ENCODE results near the gene SORCS1. TPM values are rescaled to one million over a fixed set of nuclear protein-coding genes. Genes with fewer than 3 reads are reported as not detected.

The SORCS1 gene
- polyA plus RNA-seq, 12 donors: 2.7 to 7.0 (median 5.1) TPM; not detected in 1

DNA sequence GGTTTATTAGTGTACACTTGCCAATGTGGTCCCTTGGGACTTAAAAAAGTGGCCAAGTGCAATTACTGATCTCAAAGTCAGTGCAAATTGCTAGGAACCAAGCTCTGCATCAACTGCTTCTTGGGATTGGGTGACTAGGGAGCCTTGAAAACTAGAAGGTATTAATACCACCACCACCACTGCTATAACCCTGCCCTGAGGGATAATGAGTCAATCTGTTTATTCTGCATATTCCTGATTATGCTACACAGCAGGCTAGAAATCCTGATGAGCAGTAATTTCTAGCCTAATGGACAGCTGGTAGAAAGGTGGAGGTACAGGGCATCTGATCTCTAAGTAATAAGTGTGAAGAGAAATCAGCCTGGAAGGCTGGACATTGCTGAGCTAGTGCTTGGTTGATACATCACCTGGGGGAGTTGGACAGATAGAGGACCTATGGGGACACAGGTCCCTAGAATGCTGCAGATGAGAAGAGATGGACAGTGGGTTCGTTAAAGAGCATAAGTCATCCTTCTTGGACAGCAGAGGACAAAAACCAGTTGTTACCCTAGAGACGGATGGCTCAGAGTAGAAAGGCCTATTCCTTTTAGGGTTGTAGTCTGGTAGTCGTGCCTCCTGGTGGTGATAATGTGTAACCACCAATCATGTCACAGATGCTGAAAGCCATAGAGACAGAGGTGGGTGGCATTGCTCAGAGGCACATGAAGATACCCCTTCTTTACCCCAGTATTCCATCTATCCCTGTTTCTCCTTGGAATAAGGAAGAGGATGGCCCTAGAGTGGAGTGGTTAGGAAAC, 554.8 kb downstream of the SORCS1 start:
- no peak for DNase-seq

DNA sequence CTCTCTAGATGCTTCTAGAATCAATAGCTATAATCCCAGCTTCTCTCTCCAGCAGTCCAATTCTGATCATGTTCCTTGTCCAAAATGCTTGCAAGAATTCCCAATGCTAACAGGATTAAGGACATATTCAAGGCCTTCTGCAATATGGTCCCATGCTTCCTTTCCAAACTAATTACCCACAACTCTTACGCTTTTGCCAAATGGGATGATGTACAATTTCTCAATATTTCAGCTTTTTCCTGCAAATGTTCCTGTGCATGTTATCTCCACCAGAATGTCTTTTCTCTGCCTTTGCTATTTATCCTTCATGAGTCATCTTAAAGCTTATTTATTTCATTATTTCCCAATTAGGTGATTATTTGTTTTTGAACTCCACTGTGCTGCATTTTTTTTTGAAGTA, 556.4 kb downstream of the SORCS1 start:
- DNase-seq: no peak

DNA sequence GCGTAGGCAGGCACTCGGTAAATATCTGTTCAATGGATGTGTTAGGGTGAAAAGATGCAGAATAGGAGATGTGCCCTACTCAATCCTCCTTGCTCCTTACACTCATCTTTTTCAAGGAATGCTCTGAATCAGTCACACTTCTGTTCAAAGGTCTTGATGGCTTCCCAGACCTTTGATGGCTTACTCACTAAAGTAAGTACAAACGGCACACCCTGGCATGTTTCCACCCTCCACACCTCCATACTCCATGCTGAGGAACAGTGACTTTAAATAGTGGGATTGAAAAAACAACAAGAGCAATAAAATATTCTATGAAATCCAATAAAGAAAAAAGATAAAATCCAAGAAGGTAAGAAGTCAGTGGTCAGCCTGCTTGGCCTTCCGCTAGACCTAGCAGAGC, 569.2 kb downstream of the SORCS1 start:
- no peak for DNase-seq

DNA sequence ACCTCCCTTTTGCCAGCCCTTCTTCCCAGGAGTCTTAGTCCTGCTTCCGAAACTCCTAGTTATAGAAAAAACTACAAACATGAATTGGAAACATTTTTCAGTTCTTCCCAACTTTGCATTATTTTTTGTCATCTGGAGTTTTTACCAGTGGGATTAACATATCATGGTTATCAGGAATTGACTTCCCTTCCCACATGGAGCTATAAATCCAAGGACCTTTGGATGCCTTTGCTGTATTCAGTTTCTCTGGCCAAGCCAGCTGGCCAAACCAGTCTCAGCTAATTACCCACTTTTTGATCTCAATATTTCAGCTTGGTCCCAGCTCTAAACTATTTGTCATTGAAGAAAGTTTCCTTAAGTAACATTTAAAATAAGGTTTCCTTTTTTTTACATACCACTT, 570.6 kb downstream of the SORCS1 start:
- DNase-seq: no peak

DNA sequence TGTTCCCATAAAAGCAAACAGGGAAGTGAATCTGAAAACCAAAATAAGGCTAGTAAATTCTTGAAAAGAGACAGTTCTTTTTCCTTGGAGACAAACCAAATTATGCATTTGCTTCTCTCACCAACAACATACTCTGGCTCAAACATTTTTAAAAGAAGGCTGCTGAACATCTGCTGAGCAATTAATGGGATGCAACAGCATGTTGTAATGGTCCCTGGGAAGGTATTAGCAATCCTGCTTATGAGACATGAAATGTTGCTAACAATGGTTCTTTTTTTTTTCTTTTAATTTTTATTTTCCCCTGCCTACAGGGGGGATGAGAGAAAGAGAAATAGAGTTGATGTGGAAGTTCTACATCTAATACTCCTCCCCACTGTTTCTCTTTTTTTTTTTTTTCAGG, 572.1 kb downstream of the SORCS1 start:
- peak; percentile 37 for DNase-seq

DNA sequence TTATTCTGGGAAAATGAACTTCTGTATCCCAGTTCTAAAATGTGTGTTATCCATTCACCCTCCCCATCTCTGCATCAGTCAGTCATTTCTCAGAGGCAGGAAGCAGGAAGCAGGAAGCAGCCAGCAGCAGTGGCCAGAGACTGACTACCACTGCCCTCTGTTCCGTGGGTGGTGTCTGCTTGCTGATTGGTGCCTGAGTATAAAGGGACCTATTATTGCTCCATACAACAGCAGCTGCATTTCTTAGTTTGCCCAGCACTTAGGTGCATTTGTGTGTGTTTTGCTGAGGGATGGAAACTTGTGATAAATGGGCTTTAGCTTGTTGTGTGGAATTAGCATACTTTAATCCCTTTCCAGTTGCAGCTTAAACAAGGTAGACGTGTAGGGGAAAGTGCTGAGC, 582.2 kb downstream of the SORCS1 start:
- DNase-seq: no peak

DNA sequence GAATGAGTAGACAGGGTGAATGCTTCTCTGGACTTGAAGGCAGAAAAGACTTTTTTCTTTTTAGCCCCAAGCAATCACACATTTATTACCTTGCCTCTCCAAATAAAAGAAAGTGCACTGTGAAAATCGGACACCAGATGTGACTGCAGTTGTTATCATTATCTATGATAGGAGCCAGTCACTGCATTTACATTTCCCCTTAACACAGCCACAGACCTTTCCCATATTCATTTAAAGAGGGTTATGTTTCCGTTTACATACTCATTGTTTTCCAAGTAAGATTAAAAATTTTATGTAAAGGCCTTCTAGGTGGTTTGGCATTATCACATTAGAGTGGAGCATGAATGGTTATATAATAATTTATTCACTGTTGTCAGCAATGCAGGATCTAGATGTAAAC, 586.8 kb downstream of the SORCS1 start:
- DNase-seq: no peak

DNA sequence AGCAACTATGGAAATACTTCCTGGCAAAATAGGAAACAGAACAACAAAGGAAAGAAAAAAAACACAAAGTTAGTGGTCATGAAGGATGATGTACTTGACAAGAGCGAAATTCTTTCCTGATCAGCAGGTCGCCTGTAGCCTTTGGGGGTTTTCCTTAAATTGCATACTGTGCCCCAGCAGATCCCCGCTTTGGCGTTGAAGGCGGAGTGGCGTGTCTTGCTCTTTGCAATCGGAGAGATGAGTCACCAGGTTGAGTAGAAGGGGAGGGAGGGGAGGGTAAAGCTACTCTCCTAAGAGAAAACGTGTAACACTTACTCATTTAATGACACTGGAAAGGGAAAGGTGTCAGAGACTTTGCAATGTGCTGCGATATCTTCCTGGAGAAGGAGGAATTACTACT, 587.2 kb downstream of the SORCS1 start:
- DNase-seq: no peak

DNA sequence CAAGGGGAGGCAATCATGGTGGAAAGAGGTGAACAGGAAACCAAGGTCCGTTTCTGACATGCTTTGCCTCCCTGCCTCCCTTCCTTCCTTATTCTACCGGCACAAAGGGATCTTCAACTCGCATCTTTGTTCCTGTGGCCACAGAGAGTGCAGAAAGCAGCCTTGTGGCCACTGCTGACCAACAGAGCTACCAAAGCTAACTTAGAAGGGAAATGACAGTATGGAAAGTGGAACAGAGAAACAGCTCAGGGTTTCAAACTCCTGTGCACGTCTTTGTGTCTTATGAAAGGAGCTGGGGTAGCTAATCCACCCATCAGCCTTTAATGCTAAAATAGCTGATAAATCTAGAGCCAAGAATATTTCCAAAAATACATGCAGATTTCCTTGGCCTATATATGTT, 588.0 kb downstream of the SORCS1 start:
- DNase-seq: no peak

DNA sequence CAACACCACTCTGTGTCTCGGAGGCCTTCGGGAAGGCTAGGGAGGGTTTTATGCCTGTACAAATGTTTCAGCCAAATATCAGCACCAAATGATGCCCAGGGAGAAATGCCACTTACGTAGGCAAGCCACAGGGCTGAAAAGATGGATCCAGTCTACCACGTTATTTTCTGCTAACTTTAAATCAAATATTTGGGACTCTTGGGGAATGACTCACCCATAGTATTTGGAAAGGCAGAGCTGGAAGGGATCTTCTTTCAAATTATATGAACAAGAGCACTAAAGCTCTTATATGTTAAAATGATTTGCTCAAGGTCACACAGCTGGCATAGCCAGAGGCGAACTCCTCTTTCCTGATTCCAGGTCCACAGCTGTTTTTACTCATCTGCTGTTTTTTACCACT, 591.4 kb downstream of the SORCS1 start:
- no peak for DNase-seq

DNA sequence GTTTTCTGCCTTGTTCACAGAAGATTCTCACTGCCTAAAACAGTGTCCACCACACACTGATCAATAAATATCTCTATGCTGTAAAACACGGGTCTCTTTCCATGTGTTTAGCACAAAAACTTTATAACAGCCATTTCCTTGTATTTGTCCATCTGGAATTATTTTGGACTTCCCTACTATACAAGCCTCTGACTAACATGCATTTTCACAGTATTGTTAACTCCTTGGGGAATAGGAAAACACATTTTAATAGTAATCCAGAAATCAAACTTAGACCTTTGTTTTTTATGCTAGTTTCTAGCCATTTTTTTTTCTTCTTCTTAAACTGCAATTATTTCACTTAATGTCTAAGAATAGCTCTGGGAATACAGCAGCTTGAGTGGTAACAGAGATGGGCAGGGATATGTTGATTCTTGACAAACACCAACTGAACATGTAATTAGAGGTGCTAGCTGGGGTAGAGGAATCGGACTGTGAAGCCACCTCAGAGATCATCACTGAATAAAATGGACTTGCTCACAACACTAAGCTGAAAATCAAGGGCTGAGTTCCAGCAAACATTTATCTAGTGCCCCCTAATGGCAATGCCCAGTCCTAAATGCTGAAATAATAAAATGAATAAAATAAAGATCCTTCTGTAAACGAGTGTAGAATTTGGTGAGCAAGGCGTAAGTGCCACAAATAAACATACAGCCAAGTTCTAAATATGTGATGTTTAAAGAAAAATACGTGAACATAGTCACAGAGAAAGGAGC, 593.1 kb downstream of the SORCS1 start:
- peak; percentile 52 for DNase-seq

DNA sequence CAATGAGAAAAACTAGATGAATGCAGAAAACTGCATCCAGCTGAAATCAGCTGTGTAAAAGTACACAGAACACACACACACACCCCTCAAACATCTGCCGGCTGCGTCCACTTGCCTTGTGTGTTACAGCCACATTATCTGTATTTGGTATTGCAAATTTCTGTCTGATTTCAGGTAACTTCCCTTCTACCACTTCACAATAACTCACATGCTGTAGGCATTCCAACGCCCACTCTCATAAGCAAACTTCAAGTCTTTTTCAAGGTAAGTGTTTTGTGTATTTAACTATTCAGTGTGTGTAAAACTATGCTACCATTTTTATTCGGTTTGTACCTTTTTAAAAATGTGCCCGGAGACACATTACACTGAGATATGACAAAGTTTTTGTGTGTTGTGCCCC, 594.2 kb downstream of the SORCS1 start:
- no peak for DNase-seq

DNA sequence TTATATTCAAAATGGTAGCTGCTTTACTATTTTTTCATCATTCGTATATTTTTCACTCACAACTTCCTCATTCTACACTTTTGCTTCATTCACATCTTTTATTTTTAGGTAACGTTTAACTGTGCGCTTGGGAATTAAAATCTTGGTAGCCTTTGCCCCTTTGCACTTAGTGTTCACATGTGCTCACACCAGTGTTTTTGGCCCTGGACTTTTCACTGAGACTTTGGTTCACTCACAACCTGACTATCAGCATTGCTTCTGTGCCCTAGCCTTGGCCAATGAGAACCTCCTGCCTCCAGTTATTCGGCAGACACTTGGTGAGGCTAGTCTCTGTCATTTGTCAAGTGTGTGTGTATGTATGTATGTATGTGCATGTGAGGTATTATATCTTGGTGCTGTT, 596.9 kb downstream of the SORCS1 start:
- DNase-seq: no peak

DNA sequence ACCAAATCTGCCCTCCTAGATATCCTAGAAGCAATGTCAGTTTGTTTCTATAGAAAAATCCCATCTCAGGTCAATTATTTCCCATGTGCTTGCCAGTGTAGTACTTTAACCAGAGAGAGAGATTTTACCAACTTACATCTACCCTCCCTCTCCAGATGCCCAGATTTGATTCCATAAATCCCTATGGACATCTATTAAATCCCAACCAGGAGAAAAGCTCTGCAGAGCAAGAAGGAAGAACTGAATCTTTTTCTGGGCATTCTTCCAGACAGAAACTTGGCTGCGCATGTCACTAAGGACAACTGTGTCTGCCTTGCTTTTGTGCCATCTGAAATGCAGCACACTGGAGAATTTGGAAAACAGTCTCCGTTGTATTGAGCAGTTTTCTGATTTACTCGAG, 597.6 kb downstream of the SORCS1 start:
- no peak for DNase-seq

DNA sequence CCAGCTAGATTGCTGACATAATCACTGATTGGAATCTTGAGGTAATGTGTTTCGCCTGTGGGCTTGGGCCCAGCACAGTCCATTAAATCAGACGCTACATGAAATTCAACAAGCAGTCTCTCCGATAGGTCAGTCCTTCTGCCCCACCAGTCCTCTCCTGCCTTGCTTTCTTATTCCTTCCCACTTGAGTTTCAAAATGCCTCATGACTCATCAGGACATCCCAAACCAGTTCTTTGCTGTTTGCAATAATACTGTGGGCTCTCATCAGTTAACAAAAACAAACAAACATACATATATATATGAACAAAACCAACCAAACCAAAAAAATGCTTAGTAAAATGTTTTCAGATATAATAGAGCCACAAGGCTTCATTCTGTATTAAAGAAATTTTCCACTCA, 599.0 kb downstream of the SORCS1 start:
- no peak for DNase-seq

DNA sequence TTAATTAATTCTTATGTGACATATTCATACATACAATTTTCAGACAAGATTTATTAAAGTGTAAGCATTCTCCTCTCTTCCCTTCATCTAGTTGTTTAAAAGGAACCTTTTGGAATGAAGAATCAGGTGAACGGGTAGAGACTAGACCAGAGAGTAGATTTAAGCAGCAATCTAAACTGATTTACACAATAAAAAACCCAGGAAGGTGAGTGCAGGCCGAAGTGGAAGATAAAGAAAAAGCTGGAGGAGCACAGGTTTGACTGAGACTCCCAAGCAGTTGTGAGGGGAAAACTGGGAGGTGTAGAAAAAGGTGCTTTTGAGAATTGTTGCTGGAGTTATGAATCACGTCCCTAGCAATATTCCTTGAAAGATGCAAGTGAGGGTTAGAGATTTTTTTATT, 601.1 kb downstream of the SORCS1 start:
- no peak for DNase-seq

DNA sequence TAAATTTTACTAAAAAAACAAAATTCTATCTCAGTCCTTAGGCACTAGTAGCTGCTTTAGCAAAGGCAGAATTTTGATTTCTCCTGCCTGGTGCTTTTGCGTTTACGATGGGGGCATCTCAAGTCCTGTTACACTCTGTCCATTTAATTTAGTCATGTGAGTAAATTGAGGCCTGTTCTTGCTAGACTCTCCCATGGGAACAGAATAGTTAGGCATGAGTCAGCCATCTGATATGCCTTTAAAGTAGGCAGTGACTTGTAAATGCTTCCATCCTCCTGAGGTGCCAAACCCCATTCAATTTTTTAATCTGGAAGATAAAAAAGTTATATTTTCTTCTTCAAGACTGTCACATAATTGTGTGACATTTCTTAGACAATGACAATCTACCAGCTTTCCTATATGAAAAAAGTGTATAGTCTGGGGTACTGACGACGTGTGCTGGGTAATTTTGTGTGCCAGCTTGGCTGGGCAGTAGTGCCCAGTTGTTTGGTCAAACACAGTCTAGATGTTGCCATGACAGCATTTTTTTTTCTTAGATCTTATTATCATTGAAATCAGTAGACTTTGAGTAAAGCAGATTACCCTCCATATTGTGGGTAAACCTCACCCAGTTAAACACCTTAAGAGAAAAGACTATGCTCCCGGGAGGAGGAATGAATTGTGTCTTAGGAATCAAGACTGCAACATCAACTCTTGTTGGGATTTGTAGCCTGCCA, 603.4 kb downstream of the SORCS1 start:
- DNase-seq: no peak

DNA sequence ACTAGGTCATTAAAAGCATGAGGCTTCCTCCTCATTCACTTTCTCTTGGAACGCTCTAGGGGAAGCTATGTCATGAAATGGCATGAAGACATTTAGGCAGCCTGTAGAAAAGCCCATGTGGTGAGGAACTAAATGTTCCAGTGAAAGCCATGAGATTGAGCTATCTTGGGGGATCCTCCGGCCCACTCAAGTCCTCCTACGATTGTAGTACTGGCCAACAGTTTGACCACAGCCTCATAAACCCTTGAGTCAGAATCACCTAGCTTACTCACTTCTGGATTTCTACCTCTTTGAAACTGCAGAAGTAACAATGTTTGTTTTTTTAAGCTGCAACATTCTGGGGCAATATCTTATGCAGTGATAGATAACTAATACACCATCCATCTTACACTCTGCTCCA, 605.1 kb downstream of the SORCS1 start:
- no peak for DNase-seq

DNA sequence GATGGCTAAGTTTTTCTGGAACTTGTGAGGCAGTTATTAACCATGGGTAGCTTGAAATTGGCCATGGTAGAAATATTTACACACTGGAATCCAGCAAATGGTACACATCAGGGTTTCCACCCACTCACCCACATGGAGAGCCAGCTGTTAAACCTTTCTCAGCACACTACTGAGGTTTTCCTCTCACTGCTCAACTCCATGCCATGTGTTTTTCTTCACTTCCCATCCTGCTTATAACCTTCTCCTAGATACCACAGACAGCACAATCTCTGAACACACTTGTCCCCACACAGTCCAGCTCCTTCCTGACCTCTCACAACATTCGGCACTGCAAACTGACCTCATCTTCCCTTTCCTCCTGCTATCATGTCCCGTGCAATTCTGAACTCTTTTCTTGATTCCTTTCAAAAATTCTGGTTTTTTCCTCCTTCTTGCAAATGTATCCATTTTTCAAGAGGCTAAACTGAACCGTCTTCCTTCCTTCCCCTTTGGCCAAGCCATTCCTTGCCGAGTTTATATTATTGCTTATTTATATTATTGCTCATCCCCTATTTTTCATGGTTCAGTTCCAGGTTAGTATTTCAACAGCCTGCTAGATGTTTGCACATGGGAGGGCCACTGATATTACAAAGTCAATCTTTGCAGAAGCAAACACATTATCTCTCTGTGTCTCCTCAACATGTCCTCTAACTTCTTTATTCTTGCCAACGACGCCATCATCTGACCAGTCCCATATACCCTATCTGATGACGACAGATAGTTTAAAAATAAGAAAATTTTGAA, 606.4 kb downstream of the SORCS1 start:
- no peak for DNase-seq

DNA sequence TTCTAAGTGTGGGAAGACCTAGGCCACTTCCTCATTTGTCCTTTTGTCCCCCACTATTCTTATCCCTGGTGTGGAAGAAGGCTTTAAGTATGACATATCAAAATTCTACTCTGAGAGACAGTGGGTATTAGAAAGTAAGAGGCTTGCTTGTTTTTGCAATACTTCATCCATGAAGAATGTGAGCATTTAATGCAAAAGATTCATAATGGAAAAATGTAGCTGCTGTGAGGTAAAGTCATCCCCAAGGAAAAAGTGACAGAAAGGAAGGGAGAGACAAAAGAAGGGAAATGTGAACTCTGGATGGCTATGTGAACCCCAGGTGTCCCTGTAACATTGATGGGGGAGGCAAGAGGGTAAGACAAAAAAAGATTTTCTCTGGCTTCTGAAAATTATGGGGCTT, 607.5 kb downstream of the SORCS1 start:
- no peak for DNase-seq

DNA sequence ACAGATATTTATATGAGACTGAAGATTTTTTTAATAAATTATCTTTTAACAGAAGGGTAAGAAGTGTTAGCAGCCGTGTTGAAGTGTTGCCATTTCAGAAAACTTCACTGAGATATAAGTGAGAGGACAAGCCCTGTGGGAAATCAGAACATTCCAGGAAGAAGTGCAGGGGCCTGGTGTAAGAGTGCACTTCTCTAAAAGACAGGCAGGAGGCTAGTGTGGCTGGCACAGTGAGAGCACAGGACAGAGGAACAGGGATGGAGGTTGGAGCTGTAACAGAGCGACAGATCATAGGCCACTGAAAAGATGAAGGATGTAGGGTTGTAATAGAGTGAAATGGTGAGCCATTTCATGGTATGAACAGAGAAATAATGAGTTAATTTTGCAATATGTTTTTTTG, 608.9 kb downstream of the SORCS1 start:
- DNase-seq: no peak

DNA sequence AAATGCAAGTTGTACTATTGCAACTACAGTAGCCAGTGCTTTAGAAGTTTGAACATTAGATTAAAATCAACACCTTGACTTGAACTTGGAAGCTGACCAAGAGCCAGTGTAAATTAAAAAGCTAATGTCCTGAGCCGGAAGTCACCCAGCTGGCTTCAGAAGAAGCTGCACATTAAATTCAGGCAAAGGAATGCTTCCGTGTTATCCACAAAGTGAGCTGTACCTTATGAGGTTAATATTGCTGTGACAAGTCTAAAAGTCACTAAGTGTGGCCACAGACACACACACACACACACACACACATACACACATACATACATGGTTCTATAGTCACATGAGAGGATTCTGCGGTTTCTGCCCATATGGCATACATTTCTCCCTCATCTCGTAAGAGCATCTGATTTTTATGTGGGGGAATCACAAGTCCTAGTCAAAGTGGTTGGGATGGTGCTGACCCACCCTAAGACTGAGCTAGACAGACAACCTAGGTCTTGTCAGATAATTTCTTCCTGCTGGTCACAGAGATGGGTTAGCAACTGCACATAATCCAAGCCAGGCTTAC, 612.9 kb downstream of the SORCS1 start:
- no peak for DNase-seq

Measured in muscle of arm (tissue), 12 donors.